HG03575 (cell line): ENCODE measurements around the gene BLZF1.
"Not testable (repeated sequence)": the region's sequence is repeated elsewhere in the genome, so short reads cannot be mapped to it uniquely, and the experiment has no call there.

Experiments
- ATAC-seq: cut with Tn5 transposase; IDR thresholded peaks from one replicate; pipeline ENCODE4 v1.9.1; 2021; ENCODE audit not compliant: unreplicated experiment, insufficient number of reproducible peaks, low FRiP score; ENCODE audit errors: extremely low read depth

The BLZF1 gene

GRCh38 chr1:169367686-169368405, at the start of gene BLZF1, which contains the start of gene NME7:
Gene BLZF1, plus strand, starts transcription at chr1:169368195. Its CDS starts 1,328 bp downstream, at chr1:169369523.
Gene NME7, minus strand, starts transcription at chr1:169367797. Its CDS starts 87 bp downstream, at chr1:169367710.
- ATAC-seq = peak; percentile 55

DNA sequence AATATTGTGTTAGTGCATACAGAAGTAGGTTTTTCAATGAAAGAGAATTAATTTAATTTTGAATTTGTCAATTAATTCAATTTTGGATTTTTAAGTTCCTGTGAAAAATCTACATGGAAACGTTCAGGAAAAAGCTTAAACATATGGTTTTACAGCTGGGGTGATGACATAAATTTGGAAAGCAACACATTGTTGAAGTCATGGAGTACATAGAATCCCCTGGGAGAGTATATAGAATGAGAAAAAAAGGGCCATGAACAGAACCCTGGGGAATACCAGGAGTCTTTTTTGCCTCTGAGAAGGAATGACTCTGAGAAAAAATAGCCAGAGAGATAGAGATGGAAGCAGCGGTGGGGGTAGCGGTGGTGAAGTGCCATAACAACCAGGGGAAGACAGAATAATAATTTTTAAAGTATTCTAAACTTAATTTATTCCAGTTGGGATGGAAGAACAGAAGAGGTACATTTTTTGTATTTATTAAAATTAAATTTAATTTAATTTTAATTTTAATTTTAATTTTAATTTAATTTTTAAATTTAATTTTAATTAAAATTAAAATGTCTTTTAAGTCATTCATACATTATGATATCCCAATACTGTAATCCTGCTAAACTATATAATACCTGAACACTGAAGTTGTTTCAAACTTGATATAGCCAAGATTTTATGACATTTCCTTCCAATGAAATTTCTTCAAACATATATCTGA, 49.3 kb upstream of the BLZF1 start:
- no peak for ATAC-seq

GRCh38 chr1:169321539-169321938, 46.5 kb upstream of the BLZF1 start:
- no peak for ATAC-seq

- no peak for ATAC-seq
These were observed 45.9 kb upstream of the BLZF1 start for GRCh38 chr1:169322138-169322537.

DNA sequence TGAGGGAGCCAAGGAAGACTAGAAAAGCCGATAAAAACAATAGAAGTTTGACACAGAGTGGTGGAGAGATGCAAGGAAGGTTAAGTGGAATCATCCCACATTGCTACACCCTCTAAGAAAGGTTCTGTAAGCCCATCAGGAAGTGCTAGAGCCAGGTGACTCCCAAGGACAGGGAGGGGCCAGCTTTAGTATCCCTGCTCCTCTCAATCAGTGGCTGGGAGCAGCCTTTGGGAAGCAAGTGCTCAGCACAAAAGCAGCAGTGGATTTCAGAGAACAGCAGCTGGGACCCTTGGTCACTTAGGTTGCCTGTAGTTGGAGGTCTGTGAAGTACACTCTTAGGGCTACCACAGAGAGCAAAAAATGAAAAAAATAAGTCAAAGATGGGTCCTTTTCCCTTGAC, 42.9 kb upstream of the BLZF1 start:
- ATAC-seq = no peak

- ATAC-seq = no peak
These were observed 41.6 kb upstream of the BLZF1 start for GRCh38 chr1:169326261-169326955.

GRCh38 chr1:169326956-169327268, 41.1 kb upstream of the BLZF1 start:
- ATAC-seq = no peak

- ATAC-seq = no peak
These were observed 40.1 kb upstream of the BLZF1 start for GRCh38 chr1:169327875-169328274.

GRCh38 chr1:169329383-169329782, 38.6 kb upstream of the BLZF1 start:
- ATAC-seq = no peak

DNA sequence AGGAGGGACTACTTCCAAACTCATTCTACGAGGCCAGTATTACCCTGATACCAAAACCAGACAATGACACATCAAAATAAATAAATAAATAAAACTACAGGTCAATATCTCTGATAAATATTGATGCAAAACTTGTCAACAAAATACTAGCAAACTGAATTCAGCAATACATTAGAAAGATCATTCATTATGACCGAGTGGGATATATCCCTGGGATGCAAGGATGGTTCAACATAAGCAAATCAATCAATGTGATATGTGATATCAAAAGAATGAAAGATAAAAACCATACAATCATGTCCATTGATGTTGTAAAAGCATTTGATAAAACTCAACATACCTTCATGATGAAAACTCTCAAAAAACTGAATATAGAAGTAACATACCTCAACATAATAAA, 37.1 kb upstream of the BLZF1 start:
- no peak for ATAC-seq

DNA sequence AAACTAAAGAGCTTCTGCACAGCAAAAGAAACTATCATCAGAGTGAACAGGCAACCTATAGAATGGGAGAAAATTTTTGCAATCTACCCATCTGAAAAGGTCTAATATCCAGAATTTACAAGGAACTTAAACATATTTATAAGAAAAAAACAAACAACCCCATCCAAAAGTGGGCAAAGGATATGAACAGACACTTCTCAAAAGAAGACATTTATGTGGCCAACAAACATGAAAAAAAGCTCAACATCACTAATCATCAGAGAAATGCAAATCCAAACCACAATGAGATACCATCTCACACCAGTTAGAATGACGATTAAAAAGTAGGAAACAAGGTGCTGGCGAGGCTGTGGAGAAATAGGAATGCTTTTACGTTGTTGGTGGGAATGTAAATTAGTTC, 33.3 kb upstream of the BLZF1 start:
- not testable (repeated sequence) for ATAC-seq

GRCh38 chr1:169336947-169337715, 30.9 kb upstream of the BLZF1 start:
- ATAC-seq = not testable (repeated sequence)

DNA sequence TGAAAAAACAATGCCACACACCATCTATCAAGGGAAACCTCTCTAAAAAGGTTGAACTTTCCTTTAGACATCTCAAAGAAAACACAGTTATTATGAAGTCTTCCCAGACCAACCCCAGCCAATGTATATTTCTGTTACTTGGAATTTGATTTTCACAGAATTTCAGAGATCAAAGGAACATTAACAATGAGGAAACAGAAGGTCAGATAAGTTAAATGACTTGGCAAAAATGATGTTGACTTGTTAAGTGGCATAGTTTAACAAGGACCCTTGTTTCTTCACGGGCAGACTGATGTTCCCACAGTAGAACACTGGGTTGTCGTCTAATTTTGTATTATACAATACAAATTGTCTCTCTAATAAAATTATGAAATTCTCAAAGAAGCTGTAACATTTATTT, 29.4 kb upstream of the BLZF1 start:
- ATAC-seq = no peak

DNA sequence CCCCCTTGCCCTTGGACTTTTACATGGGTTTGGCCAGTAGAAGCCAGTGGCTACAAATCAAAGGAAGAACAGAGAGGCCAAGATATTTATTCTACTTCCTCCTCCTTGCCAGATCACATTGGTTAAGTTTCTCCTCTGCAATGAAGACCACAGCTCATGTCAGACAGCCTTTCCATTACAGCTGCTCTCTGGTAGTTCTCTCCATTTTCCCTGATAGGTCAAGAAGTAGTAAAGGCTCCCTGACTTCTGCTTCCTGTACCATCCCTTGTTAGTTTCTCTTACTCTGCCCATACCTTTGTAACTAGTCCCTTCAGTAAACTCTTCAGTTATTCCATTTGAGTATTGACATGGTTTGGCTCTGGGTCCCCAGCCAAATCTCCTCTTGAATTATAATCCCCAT, 28.2 kb upstream of the BLZF1 start:
- no peak for ATAC-seq

DNA sequence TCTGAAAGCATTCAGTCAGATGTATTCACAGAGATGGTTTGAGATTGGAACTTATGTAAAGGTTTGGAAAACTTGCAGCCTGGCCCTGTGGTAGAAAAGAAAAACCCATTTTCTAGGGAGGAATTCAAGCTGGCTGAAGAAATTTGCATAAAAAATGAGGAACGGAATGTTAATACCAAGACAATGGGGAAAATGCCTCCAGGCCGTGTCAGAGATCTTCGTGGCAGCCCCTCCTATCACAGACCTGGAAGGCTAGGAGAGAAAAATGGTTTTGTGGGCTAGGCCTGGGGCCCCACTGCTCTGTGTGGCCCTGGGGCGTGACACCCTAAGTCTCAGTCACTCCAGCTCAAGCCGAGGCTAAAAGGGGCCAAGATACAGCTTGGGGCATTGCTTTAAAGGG, 27.1 kb upstream of the BLZF1 start:
- no peak for ATAC-seq

DNA sequence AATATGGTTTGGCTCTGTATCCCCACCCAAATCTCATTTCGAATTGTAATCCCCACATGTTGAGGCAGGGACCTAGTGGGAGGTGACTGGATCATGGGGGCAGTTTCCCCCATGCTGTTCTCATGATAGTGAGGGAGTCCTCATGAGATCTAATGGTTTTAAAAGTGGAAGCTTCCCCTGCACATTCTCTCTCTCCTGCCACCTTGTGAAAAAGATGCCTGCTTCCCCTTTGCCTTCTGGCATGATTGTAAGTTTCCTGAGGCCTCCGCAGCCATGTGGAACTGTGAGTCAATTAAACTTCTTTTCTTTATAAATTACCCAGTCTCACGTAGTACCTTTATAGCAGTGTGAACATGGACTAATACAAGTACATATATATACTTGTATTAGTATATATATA, 25.9 kb upstream of the BLZF1 start:
- ATAC-seq = not testable (repeated sequence)

- ATAC-seq = no peak
These were observed 22.5 kb upstream of the BLZF1 start for GRCh38 chr1:169345511-169345910.

- no peak for ATAC-seq
These were observed 21.9 kb upstream of the BLZF1 start for GRCh38 chr1:169346036-169346589.
